ENCODE results near the gene MYMX.

- TF ChIP-seq CTCF (conservative IDR thresholded peaks at IDR 0.05; ENCODE audit: low read depth, low read length) = no peak
- no peak for TF ChIP-seq EZH2 (IDR thresholded peaks at IDR 0.05; ENCODE audit: low read length, unreplicated experiment)
Measured at GRCh38 chr6:44176762-44177509, 39.8 kb upstream of the MYMX start.

All from PC-3 (cell line).